ENCODE measurements around the gene MYO10. TPM values are rescaled to one million over a fixed set of nuclear protein-coding genes. Genes with fewer than 3 reads are reported as not detected.

MYO10 gene
- total and polyA plus RNA-seq, 2 donors (not counting 3 experiments of a cell fraction or from before 2014, with no cell fraction given), result 36.0 to 148 TPM

DNA sequence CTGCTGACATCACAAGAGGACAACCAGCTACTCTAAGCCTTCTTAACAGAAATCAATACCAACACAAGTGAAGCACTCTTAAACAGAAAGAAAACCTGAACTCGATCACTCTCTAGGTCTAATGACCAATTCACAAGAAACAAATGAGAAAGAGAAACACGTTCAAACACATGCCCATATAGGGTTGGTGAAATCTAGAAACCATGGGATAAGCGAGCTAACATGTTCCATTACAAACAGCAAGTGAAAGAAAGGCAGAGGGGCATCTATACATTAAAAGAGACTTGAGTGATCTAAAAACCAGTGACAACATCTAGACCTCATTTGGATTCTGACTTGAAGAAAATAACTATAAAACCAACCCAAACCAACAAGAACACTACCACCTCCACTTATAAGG lies 244.4 kb downstream of the MYO10 start:
- no peak for FAIRE-seq
- no TSS peak for BruUV-seq (replicated peaks)
- no peaks in the 10 kb centered on the region for H3K27me3 ChIP-seq (ENCODE audit: control insufficient read depth in 2 of 2, insufficient read depth in 2 of 2, low read length in 2 of 2)
- H3K9ac ChIP-seq (replicated peaks; ENCODE audit: extremely low read depth, insufficient read depth, low read length), result no peak overlapping the region
- H4K20me1 ChIP-seq (replicated peaks; ENCODE audit: control insufficient read depth, extremely low read depth, insufficient read depth, low read length), result peaks cover 3% of the 10 kb centered on the region
- no peak for TF ChIP-seq MYC (IDR thresholded peaks at IDR 0.05; ENCODE audit: low read depth, low read length)
- TF ChIP-seq, protein P1, sequence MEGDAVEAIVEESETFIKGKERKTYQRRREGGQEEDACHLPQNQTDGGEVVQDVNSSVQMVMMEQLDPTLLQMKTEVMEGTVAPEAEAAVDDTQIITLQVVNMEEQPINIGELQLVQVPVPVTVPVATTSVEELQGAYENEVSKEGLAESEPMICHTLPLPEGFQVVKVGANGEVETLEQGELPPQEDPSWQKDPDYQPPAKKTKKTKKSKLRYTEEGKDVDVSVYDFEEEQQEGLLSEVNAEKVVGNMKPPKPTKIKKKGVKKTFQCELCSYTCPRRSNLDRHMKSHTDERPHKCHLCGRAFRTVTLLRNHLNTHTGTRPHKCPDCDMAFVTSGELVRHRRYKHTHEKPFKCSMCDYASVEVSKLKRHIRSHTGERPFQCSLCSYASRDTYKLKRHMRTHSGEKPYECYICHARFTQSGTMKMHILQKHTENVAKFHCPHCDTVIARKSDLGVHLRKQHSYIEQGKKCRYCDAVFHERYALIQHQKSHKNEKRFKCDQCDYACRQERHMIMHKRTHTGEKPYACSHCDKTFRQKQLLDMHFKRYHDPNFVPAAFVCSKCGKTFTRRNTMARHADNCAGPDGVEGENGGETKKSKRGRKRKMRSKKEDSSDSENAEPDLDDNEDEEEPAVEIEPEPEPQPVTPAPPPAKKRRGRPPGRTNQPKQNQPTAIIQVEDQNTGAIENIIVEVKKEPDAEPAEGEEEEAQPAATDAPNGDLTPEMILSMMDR (IDR thresholded peaks at IDR 0.05; ENCODE audit: extremely low read depth in 1 of 2, insufficient read depth in 1 of 2, low read depth in 1 of 2, low read length in 2 of 2), result no peak
- TF ChIP-seq JUN (IDR thresholded peaks at IDR 0.05; ENCODE audit: borderline replicate concordance, insufficient read depth, insufficient read length, low read depth), result no peak
- TF ChIP-seq GATA2 (IDR thresholded peaks at IDR 0.05; ENCODE audit: insufficient read depth, insufficient read length, low read depth, low read length), result no peak
- TF ChIP-seq, protein P2, sequence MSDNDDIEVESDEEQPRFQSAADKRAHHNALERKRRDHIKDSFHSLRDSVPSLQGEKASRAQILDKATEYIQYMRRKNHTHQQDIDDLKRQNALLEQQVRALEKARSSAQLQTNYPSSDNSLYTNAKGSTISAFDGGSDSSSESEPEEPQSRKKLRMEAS (IDR thresholded peaks at IDR 0.05; ENCODE audit: insufficient read depth, insufficient read length), result no peak
- TF ChIP-seq POLR2A (IDR thresholded peaks at IDR 0.05; ENCODE audit: low read depth, low read length), result no peak
- TF ChIP-seq EZH2 (IDR thresholded peaks at IDR 0.05; ENCODE audit: borderline replicate concordance, low read depth, low read length, severe bottlenecking), result no peak
- TF ChIP-seq FOS (IDR thresholded peaks at IDR 0.05; ENCODE audit: borderline replicate concordance, insufficient read depth, low read length), result no peak
- no peak for TF ChIP-seq POLR2AphosphoS5 (IDR thresholded peaks at IDR 0.05; ENCODE audit: insufficient read depth, low read depth, low read length)
- H3K9me3 ChIP-seq (replicated peaks; ENCODE audit: control insufficient read depth, insufficient read depth, low read length), result no peaks in the 10 kb centered on the region
- H3K4me1 ChIP-seq (ENCODE audit: control insufficient read depth, extremely low read depth, insufficient read depth, low read length), result no peaks in the 10 kb centered on the region
- H3K36me3 ChIP-seq (ENCODE audit: control insufficient read depth in 2 of 2, extremely low read depth in 1 of 2, insufficient read depth in 2 of 2, low read length in 2 of 2), result peaks cover 20 to 31% of the 10 kb centered on the region in 2 experiments
- CTCF ChIA-PET, result interaction anchor here (0.6 to 3.6 kb wide), 10 partner anchors 9 to 512 kb away, joined by 3 to 41 read pairs (median 6); no protein-coding TSS in a partner anchor
- no peak overlapping the region for H3K4me2 ChIP-seq (ENCODE audit: insufficient read depth, low read length)
- dilution Hi-C loops (cut with MboI; ENCODE audit: extremely low pct_ligation_motif_present, low sequenced_read_pairs), result loop anchor here (25.0 kb wide), 1 partner anchor 496 kb away; no protein-coding TSS in a partner anchor
- no peak overlapping the region for H3K27ac ChIP-seq (ENCODE audit: insufficient read depth, low read depth, low read length)
- POLR2A ChIA-PET, result no interaction called here
- H3K4me3 ChIP-seq (replicated peaks in 1 of 3; ENCODE audit: insufficient read depth in 1 of 3, low read depth in 1 of 3, low read length in 3 of 3), result no peak overlapping the region
- H3K9me1 ChIP-seq (replicated peaks; ENCODE audit: control insufficient read depth, extremely low read depth, insufficient read depth, low read length), result no peaks in the 10 kb centered on the region
- no peak overlapping the region for H2AFZ ChIP-seq (ENCODE audit: low read depth, low read length)
- peaks cover 41% of the 10 kb centered on the region for H3K79me2 ChIP-seq (ENCODE audit: control insufficient read depth, insufficient read depth, low read length)
- intact Hi-C loops (cut with micrococcal nuclease), result loop anchor here (2.0 to 10.0 kb wide), 3 partner anchors 36 to 243 kb away; partner anchors contain the start of gene MYO10
- DNase-seq (ENCODE audit: low read depth, low spot score), result no peak
